Mesothelial cell of epicardium (in vitro differentiated cells): ENCODE data around the gene BCO2. TPM values are rescaled to one million over a fixed set of nuclear protein-coding genes. Genes with fewer than 3 reads are reported as not detected.

Source experiments
- DNase-seq, 2 experiments: peaks; one replicate each; pipeline ENCODE4 v3.0.0; 2021; ENCODE audit warnings: low spot score in 2 of 2; ENCODE audit not compliant: unreplicated experiment in 2 of 2
- H3K27ac Mint-ChIP-seq: 2 replicates; pipeline ENCODE4 v1.8.0; 2021; ENCODE audit warnings: mixed read lengths
- H3K27me3 Mint-ChIP-seq: 2 replicates; pipeline ENCODE4 v1.8.0; 2021; ENCODE audit warnings: low read depth, mixed read lengths
- H3K36me3 Mint-ChIP-seq: 2 replicates; pipeline ENCODE4 v1.8.0; 2021; ENCODE audit warnings: mixed read lengths
- H3K4me1 Mint-ChIP-seq: 2 replicates; pipeline ENCODE4 v1.8.0; 2021; ENCODE audit warnings: mixed read lengths
- H3K4me3 Mint-ChIP-seq: 2 replicates; pipeline ENCODE4 v1.8.0; 2021; ENCODE audit warnings: mild to moderate bottlenecking, moderate library complexity, mixed read lengths
- H3K9me3 Mint-ChIP-seq: 2 replicates; pipeline ENCODE4 v1.8.0; 2021; ENCODE audit warnings: mixed read lengths
- total RNA-seq: library from RNA; stranded (reverse); gene quantifications from 3 replicates; pipeline ENCODE4 v1.2.1, GENCODE V29; 2021
- TF ChIP-seq, protein P1 (sequence below): fragments of 200-600 bp; sonication (generic); IDR thresholded peaks from one replicate; pipeline ENCODE4 v1.5.0; 2021; ENCODE audit warnings: antibody characterized with exemption; ENCODE audit not compliant: unreplicated experiment

The BCO2 gene
- total RNA-seq, 1 donor from 2014 or later, result 43.4 TPM

DNA sequence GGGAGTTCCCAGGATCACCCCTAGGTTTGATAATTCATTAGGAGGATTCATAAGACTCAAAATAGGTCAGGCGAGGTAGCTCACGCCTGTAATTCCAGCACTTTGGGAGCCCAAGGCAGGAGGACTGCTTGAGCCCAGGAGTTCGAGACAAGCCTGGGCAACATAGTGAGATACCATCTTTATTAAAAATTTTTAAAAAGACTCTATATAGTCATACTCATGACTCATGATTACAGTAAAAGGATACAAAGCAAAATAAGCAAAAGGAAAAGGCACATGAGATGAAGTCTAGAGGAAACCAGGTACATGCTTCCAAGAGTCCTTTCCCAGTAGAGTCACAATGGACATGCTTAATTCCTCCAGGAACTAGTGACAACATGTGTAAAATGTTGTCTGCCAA is 37.0 kb downstream of the BCO2 start:
- no peaks in the 10 kb centered on the region for H3K27me3 Mint-ChIP-seq
- H3K36me3 Mint-ChIP-seq, result peaks cover 19% of the 10 kb centered on the region

DNA sequence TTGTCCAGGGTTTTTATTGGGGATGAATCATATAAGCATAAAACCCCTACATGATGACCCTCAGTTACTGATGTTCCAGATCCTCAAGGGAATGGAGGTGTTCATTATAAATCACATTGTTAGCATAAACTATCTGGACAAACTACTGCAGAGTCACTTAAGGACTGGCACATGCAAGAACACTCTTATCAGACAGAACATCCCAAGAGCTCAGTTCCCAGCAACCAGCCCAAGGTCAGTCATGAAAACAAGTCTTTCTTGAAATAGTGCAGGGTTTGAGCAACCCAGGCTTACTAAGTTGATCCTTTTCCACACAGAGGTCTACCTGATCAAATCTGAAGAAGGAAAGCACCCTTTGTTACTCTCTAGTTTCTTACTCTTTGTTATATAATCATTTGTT is 37.4 kb downstream of the BCO2 start:
- Mint-ChIP-seq H3K27me3 (no peaks in the 10 kb centered on the region), H3K36me3 (peaks cover 20% of the 10 kb centered on the region), H3K4me1 (no peaks in the 10 kb centered on the region), H3K4me3 (no peak overlapping the region), H3K9me3 (no peaks in the 10 kb centered on the region), H3K27ac (no peak overlapping the region)
- DNase-seq, result no peak
- TF ChIP-seq, protein P1, sequence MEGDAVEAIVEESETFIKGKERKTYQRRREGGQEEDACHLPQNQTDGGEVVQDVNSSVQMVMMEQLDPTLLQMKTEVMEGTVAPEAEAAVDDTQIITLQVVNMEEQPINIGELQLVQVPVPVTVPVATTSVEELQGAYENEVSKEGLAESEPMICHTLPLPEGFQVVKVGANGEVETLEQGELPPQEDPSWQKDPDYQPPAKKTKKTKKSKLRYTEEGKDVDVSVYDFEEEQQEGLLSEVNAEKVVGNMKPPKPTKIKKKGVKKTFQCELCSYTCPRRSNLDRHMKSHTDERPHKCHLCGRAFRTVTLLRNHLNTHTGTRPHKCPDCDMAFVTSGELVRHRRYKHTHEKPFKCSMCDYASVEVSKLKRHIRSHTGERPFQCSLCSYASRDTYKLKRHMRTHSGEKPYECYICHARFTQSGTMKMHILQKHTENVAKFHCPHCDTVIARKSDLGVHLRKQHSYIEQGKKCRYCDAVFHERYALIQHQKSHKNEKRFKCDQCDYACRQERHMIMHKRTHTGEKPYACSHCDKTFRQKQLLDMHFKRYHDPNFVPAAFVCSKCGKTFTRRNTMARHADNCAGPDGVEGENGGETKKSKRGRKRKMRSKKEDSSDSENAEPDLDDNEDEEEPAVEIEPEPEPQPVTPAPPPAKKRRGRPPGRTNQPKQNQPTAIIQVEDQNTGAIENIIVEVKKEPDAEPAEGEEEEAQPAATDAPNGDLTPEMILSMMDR, result no peak

More for the DNA sequence above, 37.0 kb downstream of the BCO2 start:
- H3K4me3 Mint-ChIP-seq, result no peak overlapping the region
- H3K27ac Mint-ChIP-seq, result no peak overlapping the region
- DNase-seq, result no peak
- TF ChIP-seq, protein P1, result no peak
- H3K4me1 Mint-ChIP-seq, result no peaks in the 10 kb centered on the region
- H3K9me3 Mint-ChIP-seq, result no peaks in the 10 kb centered on the region

DNA sequence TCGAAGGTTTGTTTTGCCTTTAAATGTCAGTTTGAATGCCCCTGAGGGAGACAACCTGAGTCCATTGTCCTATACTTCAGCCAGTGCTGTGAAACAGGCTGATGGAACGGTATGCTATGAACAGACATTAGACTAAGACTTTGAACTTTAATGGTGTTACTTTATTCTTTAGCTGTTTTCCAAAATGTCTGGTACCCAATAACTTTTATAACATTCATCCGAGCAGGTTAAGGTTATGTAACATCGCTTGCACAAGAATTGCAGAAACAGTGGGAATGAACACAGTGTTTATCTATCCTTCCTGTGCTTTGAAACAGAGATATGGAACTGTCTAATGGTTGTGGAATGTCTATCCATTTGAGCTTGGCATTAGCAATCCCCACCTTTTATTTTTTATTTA is 38.4 kb downstream of the BCO2 start:
- Mint-ChIP-seq H3K4me1 (no peaks in the 10 kb centered on the region), H3K27me3 (no peaks in the 10 kb centered on the region), H3K9me3 (no peaks in the 10 kb centered on the region), H3K27ac (no peak overlapping the region), H3K36me3 (peaks cover 21% of the 10 kb centered on the region), H3K4me3 (no peak overlapping the region)
- TF ChIP-seq, protein P1, result no peak
- DNase-seq, result no peak

DNA sequence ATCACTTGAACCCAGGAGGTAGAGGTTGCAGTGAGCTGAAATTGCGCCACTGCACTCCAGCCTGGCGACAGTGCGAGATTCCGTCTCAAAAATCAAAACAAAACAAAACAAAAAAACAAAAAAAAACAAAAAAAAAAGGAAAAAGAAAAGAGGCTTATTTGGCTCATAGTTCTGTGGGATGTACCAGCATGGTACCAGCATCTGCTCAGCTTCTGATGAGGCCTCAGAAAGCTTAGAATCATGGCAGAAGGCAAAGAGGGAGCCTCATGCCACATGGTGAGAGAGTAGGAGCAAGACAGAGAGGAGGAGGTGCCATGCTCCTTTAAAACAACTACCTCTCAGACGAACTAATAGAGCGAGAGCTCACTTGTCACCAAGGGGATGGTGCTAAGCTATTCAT is 40.3 kb downstream of the BCO2 start:
- no peak overlapping the region for H3K27ac Mint-ChIP-seq
- TF ChIP-seq, protein P1, result no peak
- no peaks in the 10 kb centered on the region for H3K9me3 Mint-ChIP-seq
- H3K4me1 Mint-ChIP-seq, result peaks cover 8% of the 10 kb centered on the region
- H3K36me3 Mint-ChIP-seq, result peaks cover 17% of the 10 kb centered on the region
- H3K4me3 Mint-ChIP-seq, result no peak overlapping the region
- no peak for DNase-seq
- no peaks in the 10 kb centered on the region for H3K27me3 Mint-ChIP-seq

DNA sequence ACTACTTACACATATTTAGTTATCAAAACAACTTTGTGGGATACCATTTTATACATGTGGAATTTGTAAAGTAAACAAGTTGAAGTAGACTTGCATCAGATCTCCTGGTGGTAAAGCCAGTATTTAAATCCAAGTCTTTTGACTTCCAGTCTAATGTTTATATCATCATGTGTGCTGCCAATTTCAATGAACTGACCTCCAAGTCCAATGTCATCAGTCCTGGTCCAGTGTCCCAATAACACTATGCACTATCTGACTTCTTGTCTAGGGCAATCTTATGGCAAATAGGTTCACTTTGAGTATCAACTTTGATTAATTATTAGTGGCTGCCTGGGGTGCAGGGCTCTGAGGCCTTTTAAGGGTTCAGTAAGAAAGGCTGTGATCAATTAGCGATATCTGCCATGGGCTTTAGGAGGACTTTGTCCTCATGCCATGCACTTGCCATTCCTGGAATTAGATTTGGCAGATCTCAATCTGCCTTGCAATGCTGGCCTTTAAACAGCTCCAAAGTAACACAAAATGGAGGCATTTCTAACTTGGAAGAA is 41.3 kb downstream of the BCO2 start:
- H3K4me1 Mint-ChIP-seq, result peaks cover 14% of the 10 kb centered on the region
- no peaks in the 10 kb centered on the region for H3K9me3 Mint-ChIP-seq
- H3K27ac Mint-ChIP-seq, result no peak overlapping the region
- no peaks in the 10 kb centered on the region for H3K27me3 Mint-ChIP-seq
- H3K4me3 Mint-ChIP-seq, result no peak overlapping the region
- no peak for DNase-seq
- peaks cover 17% of the 10 kb centered on the region for H3K36me3 Mint-ChIP-seq
- TF ChIP-seq, protein P1, result no peak
